Measurements from ENCODE around the gene RXFP1.

DNA sequence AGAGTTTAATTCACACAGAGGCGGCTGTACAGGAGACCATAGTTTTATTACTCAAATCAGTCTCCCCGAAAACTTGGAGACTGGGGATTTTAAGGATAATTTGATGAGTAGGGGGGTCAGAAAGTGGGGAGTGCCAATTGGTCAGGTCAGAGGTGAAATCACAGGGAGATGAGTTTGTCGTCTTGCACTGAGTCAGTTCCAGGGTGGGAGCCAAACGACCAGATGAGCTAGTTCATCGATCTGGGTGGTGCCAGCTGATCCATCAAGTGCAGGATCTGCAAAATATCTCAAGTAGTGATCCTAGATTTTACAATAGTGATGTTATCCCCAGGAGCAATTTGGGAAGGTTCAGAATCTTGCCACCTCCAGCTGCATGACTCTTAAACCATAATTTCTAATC, 154.4 kb downstream of the RXFP1 start:
- TF ChIP-seq, protein P1, sequence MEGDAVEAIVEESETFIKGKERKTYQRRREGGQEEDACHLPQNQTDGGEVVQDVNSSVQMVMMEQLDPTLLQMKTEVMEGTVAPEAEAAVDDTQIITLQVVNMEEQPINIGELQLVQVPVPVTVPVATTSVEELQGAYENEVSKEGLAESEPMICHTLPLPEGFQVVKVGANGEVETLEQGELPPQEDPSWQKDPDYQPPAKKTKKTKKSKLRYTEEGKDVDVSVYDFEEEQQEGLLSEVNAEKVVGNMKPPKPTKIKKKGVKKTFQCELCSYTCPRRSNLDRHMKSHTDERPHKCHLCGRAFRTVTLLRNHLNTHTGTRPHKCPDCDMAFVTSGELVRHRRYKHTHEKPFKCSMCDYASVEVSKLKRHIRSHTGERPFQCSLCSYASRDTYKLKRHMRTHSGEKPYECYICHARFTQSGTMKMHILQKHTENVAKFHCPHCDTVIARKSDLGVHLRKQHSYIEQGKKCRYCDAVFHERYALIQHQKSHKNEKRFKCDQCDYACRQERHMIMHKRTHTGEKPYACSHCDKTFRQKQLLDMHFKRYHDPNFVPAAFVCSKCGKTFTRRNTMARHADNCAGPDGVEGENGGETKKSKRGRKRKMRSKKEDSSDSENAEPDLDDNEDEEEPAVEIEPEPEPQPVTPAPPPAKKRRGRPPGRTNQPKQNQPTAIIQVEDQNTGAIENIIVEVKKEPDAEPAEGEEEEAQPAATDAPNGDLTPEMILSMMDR (IDR thresholded peaks at IDR 0.05; ENCODE audit: insufficient read depth, low read length): no peak
- TF ChIP-seq SPI1 (IDR thresholded peaks at IDR 0.05; ENCODE audit: borderline replicate concordance, low read depth): no peak
- TF ChIP-seq, protein P2, sequence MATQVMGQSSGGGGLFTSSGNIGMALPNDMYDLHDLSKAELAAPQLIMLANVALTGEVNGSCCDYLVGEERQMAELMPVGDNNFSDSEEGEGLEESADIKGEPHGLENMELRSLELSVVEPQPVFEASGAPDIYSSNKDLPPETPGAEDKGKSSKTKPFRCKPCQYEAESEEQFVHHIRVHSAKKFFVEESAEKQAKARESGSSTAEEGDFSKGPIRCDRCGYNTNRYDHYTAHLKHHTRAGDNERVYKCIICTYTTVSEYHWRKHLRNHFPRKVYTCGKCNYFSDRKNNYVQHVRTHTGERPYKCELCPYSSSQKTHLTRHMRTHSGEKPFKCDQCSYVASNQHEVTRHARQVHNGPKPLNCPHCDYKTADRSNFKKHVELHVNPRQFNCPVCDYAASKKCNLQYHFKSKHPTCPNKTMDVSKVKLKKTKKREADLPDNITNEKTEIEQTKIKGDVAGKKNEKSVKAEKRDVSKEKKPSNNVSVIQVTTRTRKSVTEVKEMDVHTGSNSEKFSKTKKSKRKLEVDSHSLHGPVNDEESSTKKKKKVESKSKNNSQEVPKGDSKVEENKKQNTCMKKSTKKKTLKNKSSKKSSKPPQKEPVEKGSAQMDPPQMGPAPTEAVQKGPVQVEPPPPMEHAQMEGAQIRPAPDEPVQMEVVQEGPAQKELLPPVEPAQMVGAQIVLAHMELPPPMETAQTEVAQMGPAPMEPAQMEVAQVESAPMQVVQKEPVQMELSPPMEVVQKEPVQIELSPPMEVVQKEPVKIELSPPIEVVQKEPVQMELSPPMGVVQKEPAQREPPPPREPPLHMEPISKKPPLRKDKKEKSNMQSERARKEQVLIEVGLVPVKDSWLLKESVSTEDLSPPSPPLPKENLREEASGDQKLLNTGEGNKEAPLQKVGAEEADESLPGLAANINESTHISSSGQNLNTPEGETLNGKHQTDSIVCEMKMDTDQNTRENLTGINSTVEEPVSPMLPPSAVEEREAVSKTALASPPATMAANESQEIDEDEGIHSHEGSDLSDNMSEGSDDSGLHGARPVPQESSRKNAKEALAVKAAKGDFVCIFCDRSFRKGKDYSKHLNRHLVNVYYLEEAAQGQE (IDR thresholded peaks at IDR 0.05; ENCODE audit: insufficient replicate concordance, low read depth): no peak
- TF ChIP-seq POLR2AphosphoS5 (IDR thresholded peaks at IDR 0.05; ENCODE audit: low read depth): no peak
- no peak for TF ChIP-seq GABPA (IDR thresholded peaks at IDR 0.05; ENCODE audit: low read depth)

All from HL-60 (cell line).